ENCODE measurements around the gene DENND1C. TPM values are rescaled to one million over a fixed set of nuclear protein-coding genes. Genes with fewer than 3 reads are reported as not detected.

Gene DENND1C
- total RNA-seq, 2 experiments from 2014 or later = 111 to 118 TPM

DNA sequence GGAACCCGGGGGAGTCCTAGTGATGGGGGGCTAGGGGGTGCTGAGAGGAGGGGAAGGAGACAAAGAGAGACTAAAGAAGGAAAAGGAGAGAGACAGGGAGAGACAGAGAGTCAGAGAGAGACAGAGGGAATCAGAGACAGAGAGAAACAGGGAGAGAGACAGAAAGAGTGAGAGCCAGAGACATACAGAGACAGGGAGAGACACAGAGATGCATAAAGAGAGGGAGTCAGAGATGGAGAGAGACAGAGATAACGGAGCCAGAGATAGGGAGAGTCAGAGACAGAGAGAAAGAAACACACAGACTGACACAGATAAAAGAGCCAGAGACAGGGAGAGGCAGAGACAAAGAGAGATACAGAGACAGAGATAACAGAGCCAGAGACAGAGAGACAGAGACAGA lies 47.8 kb upstream of the DENND1C start:
- intact Hi-C loops (cut with DNase I, micrococcal nuclease) = no loop called here
- peaks cover 32% of the 10 kb centered on the region for H3K4me1 Mint-ChIP-seq (ENCODE audit: low read depth)

DNA sequence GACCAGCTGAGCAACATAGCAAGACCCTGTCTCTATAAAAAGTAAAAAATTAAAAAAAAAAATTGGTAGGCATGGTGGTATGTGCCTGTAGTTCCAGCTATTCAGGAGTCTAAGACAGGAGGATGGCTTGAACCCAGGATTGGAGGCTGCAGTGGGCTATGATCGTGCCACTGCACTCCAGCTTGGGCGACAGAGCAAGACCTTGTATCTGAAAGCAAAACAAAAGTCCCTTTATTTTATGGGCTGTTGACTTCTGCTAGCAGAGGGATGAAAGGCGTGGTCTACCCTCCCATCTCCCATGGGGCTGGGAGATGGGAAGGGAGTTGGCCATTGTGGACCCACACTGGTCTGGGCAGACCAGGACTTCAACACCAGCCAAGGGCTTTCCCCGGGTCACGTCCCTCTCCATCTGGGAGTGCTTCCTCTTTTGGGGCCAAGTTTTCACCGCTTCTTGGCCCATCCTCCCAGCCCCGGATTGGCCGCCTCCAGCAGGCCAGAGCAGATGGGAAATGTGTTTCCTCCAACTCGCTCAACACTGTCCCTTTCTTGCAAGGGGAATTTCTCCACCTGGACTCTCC lies 47.0 kb upstream of the DENND1C start:
- Histone ChIP-seq H3K27ac (ENCODE audit: low read depth in 1 of 2, low read length in 2 of 2) (no peak overlapping the region), H3K4me3 (ENCODE audit: low read length) (no peak overlapping the region), H3K36me3 (ENCODE audit: insufficient read depth, low read length) (no peaks in the 10 kb centered on the region), H3K4me1 (ENCODE audit: insufficient read depth, low read length) (peaks cover 32% of the 10 kb centered on the region), H3K27me3 (ENCODE audit: control insufficient read depth in 1 of 2, insufficient read depth in 2 of 2, low read length in 2 of 2) (peaks cover 13 to 18% of the 10 kb centered on the region in 2 experiments), H3K9me3 (ENCODE audit: control insufficient read depth in 1 of 2, insufficient read depth in 1 of 2, low read length in 2 of 2) (no peaks in the 10 kb centered on the region)
- TF ChIP-seq, protein P1, sequence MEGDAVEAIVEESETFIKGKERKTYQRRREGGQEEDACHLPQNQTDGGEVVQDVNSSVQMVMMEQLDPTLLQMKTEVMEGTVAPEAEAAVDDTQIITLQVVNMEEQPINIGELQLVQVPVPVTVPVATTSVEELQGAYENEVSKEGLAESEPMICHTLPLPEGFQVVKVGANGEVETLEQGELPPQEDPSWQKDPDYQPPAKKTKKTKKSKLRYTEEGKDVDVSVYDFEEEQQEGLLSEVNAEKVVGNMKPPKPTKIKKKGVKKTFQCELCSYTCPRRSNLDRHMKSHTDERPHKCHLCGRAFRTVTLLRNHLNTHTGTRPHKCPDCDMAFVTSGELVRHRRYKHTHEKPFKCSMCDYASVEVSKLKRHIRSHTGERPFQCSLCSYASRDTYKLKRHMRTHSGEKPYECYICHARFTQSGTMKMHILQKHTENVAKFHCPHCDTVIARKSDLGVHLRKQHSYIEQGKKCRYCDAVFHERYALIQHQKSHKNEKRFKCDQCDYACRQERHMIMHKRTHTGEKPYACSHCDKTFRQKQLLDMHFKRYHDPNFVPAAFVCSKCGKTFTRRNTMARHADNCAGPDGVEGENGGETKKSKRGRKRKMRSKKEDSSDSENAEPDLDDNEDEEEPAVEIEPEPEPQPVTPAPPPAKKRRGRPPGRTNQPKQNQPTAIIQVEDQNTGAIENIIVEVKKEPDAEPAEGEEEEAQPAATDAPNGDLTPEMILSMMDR (IDR thresholded peaks at IDR 0.05) = no peak
- ChIA-PET POLR2A (interaction anchor here (0.6 kb wide), 1 partner anchor 41 kb away, joined by 4 read pairs; no protein-coding TSS in a partner anchor), CTCF (no interaction called here)
- Mint-ChIP-seq H3K9me3 (no peaks in the 10 kb centered on the region), H3K4me3 (no peak overlapping the region), H3K27ac (no peak overlapping the region), H3K36me3 (ENCODE audit: low read depth) (no peaks in the 10 kb centered on the region), H3K4me1 (ENCODE audit: low read depth) (peaks cover 32% of the 10 kb centered on the region), H3K27me3 (peaks cover 28% of the 10 kb centered on the region)
- DNase-seq (peak in 2 of 14 experiments; percentile 61 to 62), ATAC-seq (ENCODE audit: poor library complexity) (no peak)
- intact Hi-C loops (cut with DNase I, micrococcal nuclease) = no loop called here

More for the DNA sequence above, 47.8 kb upstream of the DENND1C start:
- Histone ChIP-seq H3K4me1 (ENCODE audit: insufficient read depth, low read length) (peaks cover 32% of the 10 kb centered on the region), H3K27ac (ENCODE audit: low read depth in 1 of 2, low read length in 2 of 2) (no peak overlapping the region), H3K4me3 (ENCODE audit: low read length) (no peak overlapping the region), H3K27me3 (ENCODE audit: control insufficient read depth in 1 of 2, insufficient read depth in 2 of 2, low read length in 2 of 2) (peaks cover 13 to 23% of the 10 kb centered on the region in 2 experiments), H3K36me3 (ENCODE audit: insufficient read depth, low read length) (no peaks in the 10 kb centered on the region), H3K9me3 (ENCODE audit: control insufficient read depth in 1 of 2, insufficient read depth in 1 of 2, low read length in 2 of 2) (no peaks in the 10 kb centered on the region)
- TF ChIP-seq, protein P1 (IDR thresholded peaks at IDR 0.05) = no peak
- H3K9me3 Mint-ChIP-seq = no peaks in the 10 kb centered on the region
- DNase-seq (no peak), ATAC-seq (ENCODE audit: poor library complexity) (no peak)
- peak overlapping the region; percentile 4 for H3K4me3 Mint-ChIP-seq
- H3K27ac Mint-ChIP-seq = no peak overlapping the region
- no peaks in the 10 kb centered on the region for H3K36me3 Mint-ChIP-seq (ENCODE audit: low read depth)
- ChIA-PET POLR2A (no interaction called here), CTCF (no interaction called here)
- H3K27me3 Mint-ChIP-seq = peaks cover 35% of the 10 kb centered on the region

DNA sequence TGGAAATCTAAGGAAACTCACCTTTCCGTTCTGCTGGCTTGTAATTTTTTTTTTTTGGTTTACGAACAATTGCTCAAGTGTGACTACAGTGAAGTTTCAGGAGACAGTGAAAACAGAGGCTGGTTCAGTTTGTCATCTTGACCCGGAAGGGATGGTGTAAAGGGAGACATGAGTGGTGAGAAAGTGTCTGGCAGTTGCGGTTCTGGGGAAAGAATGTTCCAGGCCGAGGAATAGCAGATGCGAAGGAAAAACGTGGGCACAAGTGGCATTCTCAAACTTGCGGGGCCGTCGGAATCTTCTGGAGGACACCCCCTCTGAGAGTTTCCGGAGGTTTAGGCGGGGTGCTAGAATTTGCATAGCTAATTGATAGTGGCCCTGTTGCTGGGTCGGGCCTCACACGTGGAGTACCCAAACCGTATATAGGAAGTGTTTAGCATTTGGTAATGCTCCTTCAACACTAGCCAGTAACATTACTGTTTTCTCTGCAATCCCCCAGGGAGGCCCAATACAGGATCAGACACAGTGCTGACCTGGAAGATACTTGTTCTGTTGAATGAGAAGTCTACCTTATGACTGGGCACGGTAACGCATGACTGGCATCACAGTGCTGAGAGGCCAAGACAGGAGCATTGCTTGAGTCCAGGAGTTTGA lies 46.4 kb upstream of the DENND1C start:
- H3K27me3 ChIP-seq (ENCODE audit: control insufficient read depth in 1 of 2, insufficient read depth in 2 of 2, low read length in 2 of 2) = peaks cover 13 to 15% of the 10 kb centered on the region in 2 experiments
- Mint-ChIP-seq H3K27ac (no peak overlapping the region), H3K27me3 (peaks cover 27% of the 10 kb centered on the region), H3K4me1 (ENCODE audit: low read depth) (peaks cover 32% of the 10 kb centered on the region), H3K4me3 (no peak overlapping the region), H3K36me3 (ENCODE audit: low read depth) (no peaks in the 10 kb centered on the region), H3K9me3 (no peaks in the 10 kb centered on the region)
- DNase-seq (no peak), ATAC-seq (ENCODE audit: poor library complexity) (no peak)
- TF ChIP-seq, protein P1 (IDR thresholded peaks at IDR 0.05) = no peak
- ChIA-PET POLR2A (interaction anchor here (0.6 kb wide), 1 partner anchor 40 kb away, joined by 4 read pairs; no protein-coding TSS in a partner anchor), CTCF (no interaction called here)
- no peak overlapping the region for H3K4me3 ChIP-seq (ENCODE audit: low read length)
- H3K4me1 ChIP-seq (ENCODE audit: insufficient read depth, low read length) = peaks cover 31% of the 10 kb centered on the region
- H3K36me3 ChIP-seq (ENCODE audit: insufficient read depth, low read length) = no peaks in the 10 kb centered on the region
- H3K9me3 ChIP-seq (ENCODE audit: control insufficient read depth in 1 of 2, insufficient read depth in 1 of 2, low read length in 2 of 2) = no peaks in the 10 kb centered on the region
- intact Hi-C loops (cut with DNase I, micrococcal nuclease) = no loop called here
- H3K27ac ChIP-seq (ENCODE audit: low read depth in 1 of 2, low read length in 2 of 2) = no peak overlapping the region

All from CD4-positive, alpha-beta T cell (primary cell).